ENCODE measurements around the gene LGI4.

The LGI4 gene

GRCh38 chr19:35161434-35161743 lies 26.5 kb upstream of the LGI4 start:
- TF ChIP-seq, protein P1, sequence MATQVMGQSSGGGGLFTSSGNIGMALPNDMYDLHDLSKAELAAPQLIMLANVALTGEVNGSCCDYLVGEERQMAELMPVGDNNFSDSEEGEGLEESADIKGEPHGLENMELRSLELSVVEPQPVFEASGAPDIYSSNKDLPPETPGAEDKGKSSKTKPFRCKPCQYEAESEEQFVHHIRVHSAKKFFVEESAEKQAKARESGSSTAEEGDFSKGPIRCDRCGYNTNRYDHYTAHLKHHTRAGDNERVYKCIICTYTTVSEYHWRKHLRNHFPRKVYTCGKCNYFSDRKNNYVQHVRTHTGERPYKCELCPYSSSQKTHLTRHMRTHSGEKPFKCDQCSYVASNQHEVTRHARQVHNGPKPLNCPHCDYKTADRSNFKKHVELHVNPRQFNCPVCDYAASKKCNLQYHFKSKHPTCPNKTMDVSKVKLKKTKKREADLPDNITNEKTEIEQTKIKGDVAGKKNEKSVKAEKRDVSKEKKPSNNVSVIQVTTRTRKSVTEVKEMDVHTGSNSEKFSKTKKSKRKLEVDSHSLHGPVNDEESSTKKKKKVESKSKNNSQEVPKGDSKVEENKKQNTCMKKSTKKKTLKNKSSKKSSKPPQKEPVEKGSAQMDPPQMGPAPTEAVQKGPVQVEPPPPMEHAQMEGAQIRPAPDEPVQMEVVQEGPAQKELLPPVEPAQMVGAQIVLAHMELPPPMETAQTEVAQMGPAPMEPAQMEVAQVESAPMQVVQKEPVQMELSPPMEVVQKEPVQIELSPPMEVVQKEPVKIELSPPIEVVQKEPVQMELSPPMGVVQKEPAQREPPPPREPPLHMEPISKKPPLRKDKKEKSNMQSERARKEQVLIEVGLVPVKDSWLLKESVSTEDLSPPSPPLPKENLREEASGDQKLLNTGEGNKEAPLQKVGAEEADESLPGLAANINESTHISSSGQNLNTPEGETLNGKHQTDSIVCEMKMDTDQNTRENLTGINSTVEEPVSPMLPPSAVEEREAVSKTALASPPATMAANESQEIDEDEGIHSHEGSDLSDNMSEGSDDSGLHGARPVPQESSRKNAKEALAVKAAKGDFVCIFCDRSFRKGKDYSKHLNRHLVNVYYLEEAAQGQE (IDR thresholded peaks at IDR 0.05; ENCODE audit: insufficient read depth in 1 of 2, low read depth in 2 of 2, low read length in 2 of 2) = no peak
- TF ChIP-seq POLR2AphosphoS5 (IDR thresholded peaks at IDR 0.05; ENCODE audit: low read depth, low read length) (no peak), SIN3A (IDR thresholded peaks at IDR 0.05; ENCODE audit: borderline replicate concordance, insufficient read depth, low read length) (no peak), TAF1 (IDR thresholded peaks at IDR 0.05; ENCODE audit: borderline replicate concordance, insufficient read depth, low read length) (no peak), FOXP2 (optimal IDR thresholded peaks at IDR 0.05; ENCODE audit: borderline replicate concordance, extremely low read depth, extremely low read length, insufficient read depth) (no peak)

GRCh38 chr19:35160629-35161433 lies 26.0 kb upstream of the LGI4 start:
- TF ChIP-seq FOXP2 (optimal IDR thresholded peaks at IDR 0.05; ENCODE audit: borderline replicate concordance, extremely low read depth, extremely low read length, insufficient read depth) (no peak), TAF1 (IDR thresholded peaks at IDR 0.05; ENCODE audit: borderline replicate concordance, insufficient read depth, low read length) (no peak), POLR2AphosphoS5 (IDR thresholded peaks at IDR 0.05; ENCODE audit: low read depth, low read length) (no peak), SIN3A (IDR thresholded peaks at IDR 0.05; ENCODE audit: borderline replicate concordance, insufficient read depth, low read length) (no peak)
- TF ChIP-seq, protein P1 (IDR thresholded peaks at IDR 0.05; ENCODE audit: insufficient read depth in 1 of 2, low read depth in 2 of 2, low read length in 2 of 2) = no peak

GRCh38 chr19:35159606-35160005 lies 24.7 kb upstream of the LGI4 start:
- TF ChIP-seq FOXP2 (optimal IDR thresholded peaks at IDR 0.05; ENCODE audit: borderline replicate concordance, extremely low read depth, extremely low read length, insufficient read depth) = no peak
- TF ChIP-seq POLR2AphosphoS5 (IDR thresholded peaks at IDR 0.05; ENCODE audit: low read depth, low read length) = no peak
- no peak for TF ChIP-seq SIN3A (IDR thresholded peaks at IDR 0.05; ENCODE audit: borderline replicate concordance, insufficient read depth, low read length)
- TF ChIP-seq, protein P1 (IDR thresholded peaks at IDR 0.05; ENCODE audit: insufficient read depth in 1 of 2, low read depth in 2 of 2, low read length in 2 of 2) = no peak
- no peak for TF ChIP-seq TAF1 (IDR thresholded peaks at IDR 0.05; ENCODE audit: borderline replicate concordance, insufficient read depth, low read length)

DNA sequence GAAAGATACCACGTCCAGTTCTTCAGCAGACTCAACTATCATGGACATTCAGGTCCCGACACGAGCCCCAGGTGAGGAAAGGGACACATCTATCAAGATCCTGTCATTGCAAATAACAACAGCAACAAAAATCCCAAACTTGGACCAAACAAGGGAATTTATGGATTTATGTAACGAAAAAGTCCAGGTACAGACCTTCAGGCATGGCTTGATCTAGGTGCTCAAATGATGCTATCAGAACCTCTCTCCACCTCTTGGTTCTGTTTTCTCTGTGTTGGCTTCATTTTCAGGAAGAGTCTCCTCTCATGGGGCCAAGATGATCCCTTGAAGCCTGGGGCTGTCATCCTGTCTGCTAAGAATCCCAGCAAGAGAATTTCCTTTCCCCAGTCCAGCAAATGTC lies 22.6 kb upstream of the LGI4 start:
- TF ChIP-seq TAF1 (IDR thresholded peaks at IDR 0.05; ENCODE audit: borderline replicate concordance, insufficient read depth, low read length) (no peak), SIN3A (IDR thresholded peaks at IDR 0.05; ENCODE audit: borderline replicate concordance, insufficient read depth, low read length) (no peak), POLR2AphosphoS5 (IDR thresholded peaks at IDR 0.05; ENCODE audit: low read depth, low read length) (no peak), FOXP2 (optimal IDR thresholded peaks at IDR 0.05; ENCODE audit: borderline replicate concordance, extremely low read depth, extremely low read length, insufficient read depth) (no peak)
- TF ChIP-seq, protein P1 (IDR thresholded peaks at IDR 0.05; ENCODE audit: insufficient read depth in 1 of 2, low read depth in 2 of 2, low read length in 2 of 2) = no peak
